B cell (primary cell): Measurements from ENCODE around the gene BBS1. TPM values are rescaled to one million over a fixed set of nuclear protein-coding genes. Genes with fewer than 3 reads are reported as not detected.

Experiments used
- ATAC-seq: fragments of 200-7000 bp; cut with Tn5 transposase; one replicate; pipeline ENCODE4 v1.10.0; 2021; ENCODE audit warnings: low read depth, mild to moderate bottlenecking, moderate number of reproducible peaks, moderate library complexity
- CTCF ChIA-PET: fragments of 350-600 bp; sonication (Branson Sonifier 250); formaldehyde crosslinking; loops from one replicate; lab custom pipeline; 2021; ENCODE audit warnings: antibody characterized with exemption, inconsistent platforms; lab: Charles Lee
- POLR2A ChIA-PET: fragments of 350-600 bp; sonication (Branson Sonifier 250); formaldehyde crosslinking; loops from one replicate; lab custom pipeline; 2021; ENCODE audit warnings: antibody characterized with exemption; lab: Charles Lee
- DNase-seq: peaks from one replicate; pipeline ENCODE4 v3.0.0; 2013
- H2AFZ ChIP-seq: 2 replicates; pipeline ENCODE4 v1.6.1; 2012; ENCODE audit warnings: mild to moderate bottlenecking, low read depth, low read length; ENCODE audit not compliant: insufficient read depth, poor library complexity, severe bottlenecking
- H3K27ac ChIP-seq, 2 donors: 1 replicate in 1 of 2; 2 replicates in 1 of 2; pipeline ENCODE4 v1.5.1; 2012 to 2013; ENCODE audit warnings: low read length in 2 of 2, mild to moderate bottlenecking in 2 of 2, moderate library complexity in 1 of 2
- H3K27me3 ChIP-seq, 4 experiments: fragments of 200-600 bp in 1 of 4; sonication (generic) in 1 of 4; replicated peaks in 1 of 4; 1 replicate in 2 of 4; 2 replicates in 2 of 4; pipeline versions ENCODE4 v1.6.1 to v1.7.0; 2013 to 2016; ENCODE audit warnings: low read length in 3 of 4, mild to moderate bottlenecking in 2 of 4, mixed read lengths in 1 of 4, moderate library complexity in 1 of 4; ENCODE audit not compliant: insufficient read depth in 4 of 4, control insufficient read depth in 3 of 4; ENCODE audit errors: control extremely low read depth in 1 of 4
- H3K36me3 ChIP-seq, 2 experiments: replicated peaks in 1 of 2; 1 replicate in 1 of 2; 2 replicates in 1 of 2; pipeline versions ENCODE4 v1.6.1 to v1.7.1; 2013; ENCODE audit warnings: low read length in 1 of 2; ENCODE audit not compliant: insufficient read depth in 2 of 2, control insufficient read depth in 1 of 2; ENCODE audit errors: control extremely low read depth in 1 of 2, extremely low read depth in 1 of 2
- H3K4me1 ChIP-seq, 2 donors: fragments of 200-600 bp in 1 of 2; sonication (generic) in 1 of 2; 1 replicate in 1 of 2; 2 replicates in 1 of 2; pipeline versions ENCODE4 v1.5.1 to v1.6.1; 2013 to 2017; ENCODE audit warnings: low read length in 2 of 2; ENCODE audit not compliant: control insufficient read depth in 2 of 2, insufficient read depth in 2 of 2
- H3K4me2 ChIP-seq: replicated peaks from 2 replicates; pipeline ENCODE3; 2012; ENCODE audit warnings: mild to moderate bottlenecking, low read depth, low read length; ENCODE audit not compliant: poor library complexity, severe bottlenecking
- H3K4me3 ChIP-seq, 5 experiments: fragments of 200-600 bp in 1 of 5; sonication (generic) in 1 of 5; 1 replicate in 3 of 5; 2 replicates in 2 of 5; pipeline versions ENCODE4 v1.5.1 to v1.7.0; 2011 to 2016; ENCODE audit warnings: low read length in 4 of 5, mild to moderate bottlenecking in 4 of 5, low read depth in 2 of 5, control low read depth in 1 of 5, moderate library complexity in 1 of 5; ENCODE audit not compliant: insufficient read depth in 1 of 5; ENCODE audit errors: control extremely low read depth in 1 of 5, extremely low read depth in 1 of 5
- H3K79me2 ChIP-seq: fragments of 200-600 bp; sonication (generic); one replicate; pipeline ENCODE4 v1.6.0; 2016; ENCODE audit warnings: low read length; ENCODE audit not compliant: control insufficient read depth, insufficient read depth
- H3K9ac ChIP-seq: fragments of 200-600 bp; sonication (generic); 2 replicates; pipeline ENCODE4 v1.6.1; 2017; ENCODE audit warnings: mild to moderate bottlenecking, low read length, moderate library complexity
- H3K9me3 ChIP-seq, 3 donors: one replicate each; pipeline versions ENCODE4 v1.6.1 to v1.7.1; 2013; ENCODE audit warnings: low read length in 2 of 3; ENCODE audit not compliant: control insufficient read depth in 2 of 3, insufficient read depth in 1 of 3; ENCODE audit errors: control extremely low read depth in 1 of 3
- H4K20me1 ChIP-seq: 2 replicates; pipeline ENCODE4 v1.6.0; 2012; ENCODE audit warnings: mild to moderate bottlenecking, low read length; ENCODE audit not compliant: insufficient read depth, control insufficient read depth, poor library complexity, severe bottlenecking
- H3K27ac Mint-ChIP-seq: one replicate; pipeline ENCODE4 v1.8.0; 2021; ENCODE audit warnings: mixed read lengths
- H3K27me3 Mint-ChIP-seq: one replicate; pipeline ENCODE4 v1.8.0; 2021; ENCODE audit warnings: mixed read lengths
- H3K4me1 Mint-ChIP-seq: one replicate; pipeline ENCODE4 v1.8.0; 2021; ENCODE audit warnings: mixed read lengths
- H3K4me3 Mint-ChIP-seq: one replicate; pipeline ENCODE4 v1.8.0; 2021; ENCODE audit warnings: mixed read lengths
- H3K9me3 Mint-ChIP-seq: one replicate; pipeline ENCODE4 v1.8.0; 2022; ENCODE audit warnings: mixed read lengths; ENCODE audit not compliant: insufficient read depth
- CTCF ChIP-seq: fragments of 200-600 bp; IDR thresholded peaks from one replicate; pipeline ENCODE4 v1.8.0; 2022; ENCODE audit warnings: antibody characterized with exemption, mild to moderate bottlenecking
- EZH2 ChIP-seq: IDR thresholded peaks from 2 replicates; pipeline ENCODE4 v1.6.1; 2012; ENCODE audit warnings: borderline replicate concordance, low read depth, mild to moderate bottlenecking, moderate library complexity, low read length; ENCODE audit not compliant: insufficient read depth, poor library complexity, severe bottlenecking
- WGBS: methylation state at CpG from one replicate; pipeline ENCODE4 v1.1.5; 2013; ENCODE audit warnings: missing lambda C conversion rate; ENCODE audit not compliant: insufficient coverage; 5-methylcytosine and 5-hydroxymethylcytosine counted together
- intact Hi-C: fragments of 100-400 bp; cut with micrococcal nuclease; formaldehyde crosslinking; loops from one replicate; pipeline ENCODE4 v1.10.0; 2022
- polyA plus RNA-seq: library from polyadenylated mRNA; depleted of rRNA; stranded (reverse); fragments of >200 nt; gene quantifications from 2 replicates; pipeline ENCODE4 v1.2.3, GENCODE V29; 2012
- total RNA-seq, 2 donors: library from RNA; stranded (reverse); fragments of 120-200 nt in 1 of 2; gene quantifications; 1 replicate in 1 of 2; 2 replicates in 1 of 2; pipeline versions ENCODE4 v1.2.3 to v1.2.4, GENCODE V29; 2013 to 2022

The BBS1 gene
- total and polyA plus RNA-seq, 2 donors (not counting 1 experiment from before 2014, with no cell fraction given) = 20.4 to 52.5 TPM

GRCh38 chr11:66561178-66561974, 50.9 kb downstream of the BBS1 start:
- CTCF ChIA-PET = interaction anchor here (0.7 to 2.1 kb wide), 2 partner anchors 17 to 117 kb away, joined by 3 to 6 read pairs; partner anchors contain the start of gene RBM4B
- peaks cover 19% of the 10 kb centered on the region for H3K27me3 Mint-ChIP-seq

More at GRCh38 chr11:66561178-66561974, 50.9 kb downstream of the BBS1 start:
- Mint-ChIP-seq H3K27ac (no peak overlapping the region), H3K9me3 (no peaks in the 10 kb centered on the region), H3K4me3 (no peak overlapping the region), H3K4me1 (peaks cover 2% of the 10 kb centered on the region)
- H3K9me3 ChIP-seq = peaks cover 0 to 4% (median 0%) of the 10 kb centered on the region in 3 donors
- intact Hi-C loops = no loop called here
- no peaks in the 10 kb centered on the region for H4K20me1 ChIP-seq
- 96% methylated on average over 13 of the region's 14 CpGs for WGBS
- no peaks in the 10 kb centered on the region for H3K36me3 ChIP-seq
- peaks cover 5 to 6% of the 10 kb centered on the region in 2 donors for H3K4me1 ChIP-seq
- POLR2A ChIA-PET = interaction anchor here (0.5 to 0.6 kb wide), 2 partner anchors 27 to 116 kb away, joined by 3 to 6 read pairs; partner anchors contain the start of gene RBM4B
- no peak for DNase-seq
- H3K27ac ChIP-seq = no peak overlapping the region
- H3K9ac ChIP-seq = no peak overlapping the region
- peaks cover 0 to 24% (median 0%) of the 10 kb centered on the region in 4 experiments for H3K27me3 ChIP-seq
- no peak overlapping the region for H3K4me2 ChIP-seq
- H2AFZ ChIP-seq = no peak overlapping the region
- no peaks in the 10 kb centered on the region for H3K79me2 ChIP-seq
- no peak overlapping the region for H3K4me3 ChIP-seq
- TF ChIP-seq EZH2 (no peak), CTCF (no peak)
- ATAC-seq = no peak
